HUDEP-2 (cell line): ENCODE results near the gene SULT1C3.

ENCODE experiments used
- DNase-seq, 76 experiments: peaks; one replicate each; lab custom pipeline; 2025; ENCODE audit not compliant: unreplicated experiment in 76 of 76; lab: John Stamatoyannopoulos, UW

SULT1C3 gene

GRCh38 chr2:108239786-108240185 is at the start of gene SULT1C3:
SULT1C3 (plus strand) TSS chr2:108239968; CDS start chr2:108247195, 7,227 bp downstream.
- DNase-seq = no peak

DNA sequence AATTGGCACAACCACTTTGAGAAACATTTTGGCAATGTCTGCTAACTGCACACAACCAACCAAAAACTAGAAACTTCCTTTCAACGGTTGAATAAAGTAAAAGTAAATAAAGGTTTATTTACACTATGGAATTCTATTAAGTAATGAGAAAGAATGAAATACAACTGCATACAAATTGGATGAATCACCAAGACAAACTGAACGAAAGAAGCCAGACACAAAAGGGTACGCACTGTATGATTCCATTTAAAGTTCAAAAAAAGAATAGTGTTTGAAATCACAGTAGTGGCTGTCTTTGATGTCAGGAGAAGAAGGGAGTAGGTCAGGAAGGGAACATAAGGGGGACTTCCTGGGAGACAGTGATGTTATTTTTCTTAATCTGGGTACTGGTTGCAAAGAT is 46.5 kb upstream of the SULT1C3 start:
- DNase-seq = no peak

GRCh38 chr2:108194409-108195132 is 45.2 kb upstream of the SULT1C3 start:
- no peak for DNase-seq

DNA sequence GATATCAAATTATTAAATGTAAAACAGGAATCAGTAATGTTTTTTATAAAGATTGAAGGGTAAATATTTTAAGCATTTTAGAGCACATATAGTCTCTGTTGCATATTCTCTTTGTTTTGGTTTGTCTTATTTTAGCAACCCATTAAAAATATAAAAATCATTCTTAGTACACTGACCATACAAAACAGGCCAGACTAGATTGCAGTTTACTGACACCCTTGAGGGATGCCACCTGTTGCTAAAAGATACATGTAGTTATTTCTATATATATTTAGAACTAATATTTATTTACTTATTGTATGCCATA is 44.7 kb upstream of the SULT1C3 start:
- no peak for DNase-seq

DNA sequence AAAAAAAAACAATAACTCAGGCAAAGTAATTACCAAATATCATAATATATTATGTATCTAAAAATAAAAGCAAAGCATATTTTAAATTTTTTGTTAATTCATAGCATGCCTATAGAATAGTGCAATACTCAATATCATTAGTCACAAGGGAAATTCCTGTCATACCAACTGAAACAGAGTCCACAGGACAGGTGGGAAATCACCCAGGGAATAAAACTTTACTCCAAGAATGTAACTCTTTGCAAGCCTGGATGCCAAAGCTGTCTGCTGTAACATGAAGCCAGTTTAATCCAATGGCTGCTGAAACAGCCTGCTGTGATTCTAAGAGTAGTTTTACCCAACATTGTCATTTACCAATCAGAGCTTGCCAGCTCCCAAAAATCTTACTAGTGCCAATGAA is 40.0 kb upstream of the SULT1C3 start:
- DNase-seq = no peak

- DNase-seq = no peak
These were observed 39.2 kb upstream of the SULT1C3 start for GRCh38 chr2:108200569-108200968.

DNA sequence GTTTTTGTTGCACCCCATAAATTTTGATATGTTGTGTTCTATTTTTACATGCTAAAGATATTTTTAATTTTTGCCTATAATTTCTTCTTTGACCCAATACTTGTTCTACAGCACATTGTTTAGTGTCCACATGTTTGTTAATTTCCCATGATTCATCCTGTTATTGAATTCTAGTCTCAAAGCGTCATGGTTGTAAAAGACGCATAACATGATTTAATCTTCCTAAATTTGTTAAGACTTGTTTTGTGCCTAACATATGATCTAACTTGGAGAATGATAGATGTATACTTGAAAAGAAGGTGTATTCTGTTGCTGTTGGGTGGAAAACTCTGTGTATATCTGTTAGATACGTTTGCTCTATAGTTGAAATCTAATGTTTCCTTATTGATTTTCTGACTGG is 27.1 kb upstream of the SULT1C3 start:
- no peak for DNase-seq

- DNase-seq = peak in 4 of 76 experiments; percentile 2 to 11 (median 4)
These were observed 24.0 kb upstream of the SULT1C3 start for GRCh38 chr2:108215794-108216211.

GRCh38 chr2:108217211-108217610 is 22.6 kb upstream of the SULT1C3 start:
- no peak for DNase-seq

GRCh38 chr2:108219688-108220087 is 20.1 kb upstream of the SULT1C3 start:
- no peak for DNase-seq

GRCh38 chr2:108220191-108220590 is 19.6 kb upstream of the SULT1C3 start:
- DNase-seq = no peak

DNA sequence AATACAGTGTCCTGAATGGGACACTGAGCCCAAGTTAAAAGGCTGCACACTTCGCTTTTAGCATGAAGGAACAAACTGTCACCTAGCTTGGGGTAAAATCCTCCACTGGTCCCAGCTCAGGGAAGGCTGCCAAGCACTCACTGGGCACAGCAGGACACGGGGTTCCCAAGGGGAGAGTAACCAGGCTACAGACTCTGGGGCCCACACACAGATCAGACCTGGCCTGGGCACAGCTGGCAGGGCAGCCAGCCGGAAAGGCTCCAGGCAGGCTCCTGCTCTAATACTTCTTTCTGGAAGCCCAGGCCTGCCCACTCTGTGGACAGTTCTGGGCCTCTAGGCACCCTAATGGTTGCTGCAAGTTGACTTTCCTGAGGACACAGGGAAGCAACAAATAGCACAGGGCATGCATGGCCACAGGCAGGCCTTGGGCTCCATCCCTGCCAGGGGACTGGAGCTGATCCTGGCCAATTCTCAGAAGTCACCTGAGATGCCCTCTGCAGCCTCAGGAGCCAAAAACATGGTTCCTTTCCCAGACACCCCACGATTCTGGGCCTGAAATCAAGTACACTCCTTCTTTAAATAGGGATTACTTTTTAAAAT is 18.7 kb upstream of the SULT1C3 start:
- no peak for DNase-seq

DNA sequence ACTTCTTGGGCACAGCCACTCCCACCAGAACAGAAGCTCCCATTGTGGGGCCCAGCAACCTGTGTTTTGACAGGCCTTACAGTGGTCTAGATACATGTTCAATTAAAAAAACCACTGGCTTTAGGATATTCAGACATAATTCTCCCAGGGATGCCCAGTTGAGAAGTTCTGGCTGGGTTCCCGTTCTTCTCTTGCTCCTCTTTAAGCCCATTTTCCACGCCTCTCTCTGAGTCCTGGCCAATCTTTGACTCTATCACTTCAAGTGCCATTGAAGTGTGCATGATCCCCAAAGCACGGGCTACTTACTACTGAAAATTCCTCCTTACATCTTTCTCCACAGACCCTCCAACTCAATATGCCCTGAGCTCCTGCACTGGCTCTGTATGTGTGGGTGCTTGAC is 17.5 kb upstream of the SULT1C3 start:
- no peak for DNase-seq

DNA sequence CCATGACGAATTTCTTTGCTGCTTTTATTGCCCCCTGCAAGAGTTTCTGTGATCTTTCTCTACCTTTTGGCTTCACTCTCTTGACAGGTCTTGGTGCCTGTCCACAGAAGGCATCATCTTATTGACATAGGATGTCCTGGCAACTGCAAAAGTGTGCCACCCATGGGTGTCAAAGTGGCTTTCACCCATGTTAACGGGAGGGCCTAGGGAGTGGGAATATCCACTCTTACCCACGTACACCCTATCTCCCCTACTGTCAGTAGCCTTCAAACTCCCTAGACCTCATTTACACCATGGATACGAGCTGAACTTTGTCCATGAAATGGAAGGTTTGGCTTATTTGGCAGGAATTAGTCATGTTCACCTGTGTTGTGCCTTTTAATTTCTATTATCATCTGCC is 16.2 kb upstream of the SULT1C3 start:
- DNase-seq = no peak

DNA sequence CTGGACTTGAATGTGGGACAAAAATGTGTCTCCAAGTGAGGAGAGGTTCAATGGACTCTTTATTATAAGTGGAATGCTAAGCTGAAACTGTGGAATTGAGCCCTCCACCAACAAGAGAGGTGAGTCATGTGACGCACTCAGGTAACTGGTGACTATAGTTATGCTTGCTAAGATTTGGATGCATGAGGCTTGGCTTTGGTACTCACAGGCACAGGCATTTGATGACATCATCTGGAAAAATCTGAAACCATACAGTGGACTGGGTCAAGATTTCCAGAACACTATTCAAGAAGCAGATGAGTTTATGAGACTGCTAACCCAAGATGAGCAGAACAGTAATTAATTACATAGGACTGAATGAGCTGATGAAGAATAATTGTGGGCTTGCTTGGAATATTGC is 15.7 kb upstream of the SULT1C3 start:
- no peak for DNase-seq

- no peak for DNase-seq
These were observed 13.2 kb upstream of the SULT1C3 start for GRCh38 chr2:108226564-108226963.

GRCh38 chr2:108228006-108228405 is 11.8 kb upstream of the SULT1C3 start:
- DNase-seq = no peak

- DNase-seq = no peak
These were observed 11.2 kb upstream of the SULT1C3 start for GRCh38 chr2:108228537-108228936.

DNA sequence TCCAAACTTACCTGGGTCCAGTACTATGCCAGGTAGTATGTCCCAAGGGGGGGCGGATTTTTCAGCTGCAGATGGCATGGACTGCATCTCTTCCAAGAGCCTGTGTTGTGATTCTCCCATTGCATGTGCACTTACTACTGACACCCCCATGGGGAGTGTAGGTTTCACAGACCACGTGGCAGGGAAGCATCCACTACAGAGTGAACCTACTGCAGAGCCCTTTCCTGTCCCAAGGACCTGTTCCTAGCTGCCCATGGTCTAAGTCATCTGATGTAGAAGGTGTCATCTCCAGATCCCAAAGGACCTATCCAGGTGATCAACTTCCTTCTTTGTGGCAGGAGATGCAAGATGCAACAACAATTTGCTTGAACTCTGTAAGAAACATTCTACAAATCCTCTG is 9.9 kb upstream of the SULT1C3 start:
- no peak for DNase-seq

DNA sequence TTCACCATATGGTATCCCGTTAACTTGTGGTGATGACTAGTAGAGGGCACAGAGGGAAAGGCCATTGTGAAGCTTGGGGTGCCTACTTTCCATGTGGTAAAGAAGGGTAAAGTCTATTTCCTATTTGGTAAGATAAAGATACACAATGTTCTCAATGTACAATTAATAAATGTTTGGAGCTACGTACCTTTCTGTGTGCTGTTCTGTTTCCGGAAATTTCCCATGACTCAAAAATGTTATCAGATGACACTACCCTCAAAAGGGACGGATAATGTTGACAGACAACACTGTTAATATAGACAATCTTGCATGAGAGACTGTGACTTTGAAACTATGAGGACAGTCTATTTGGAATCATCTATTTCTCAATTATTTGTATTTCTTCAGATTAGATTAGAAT is 4.2 kb upstream of the SULT1C3 start:
- no peak for DNase-seq

DNA sequence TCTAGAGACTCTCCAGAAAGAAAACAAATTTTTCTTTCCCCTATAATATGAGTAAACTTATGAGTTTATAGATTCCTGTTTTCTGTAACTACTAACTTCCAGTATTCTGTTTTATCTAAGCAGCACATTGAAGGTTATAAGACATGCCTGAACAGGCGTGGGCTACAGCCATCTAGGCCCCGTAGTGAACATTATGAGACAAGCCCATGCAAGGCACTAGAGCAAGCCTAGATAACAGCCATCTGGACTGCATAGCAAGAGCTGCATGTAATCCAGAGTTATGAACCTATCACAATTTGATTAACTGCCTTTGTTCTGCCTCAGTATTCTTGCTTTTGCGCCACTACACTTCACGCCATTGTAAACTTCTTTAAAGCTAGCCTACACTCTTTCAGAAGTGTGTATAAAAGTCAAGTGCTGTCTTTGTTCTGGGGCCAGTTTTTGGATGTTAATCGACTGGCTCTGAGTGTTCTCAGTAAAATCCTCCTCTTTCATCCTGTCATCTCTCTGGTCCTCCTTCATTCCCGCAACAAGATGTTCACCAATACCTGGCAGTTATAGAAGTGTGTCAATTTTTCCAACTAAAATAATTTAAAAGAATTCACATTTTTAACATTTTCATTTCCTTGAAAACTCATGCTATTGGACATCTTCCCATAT is 3.0 kb upstream of the SULT1C3 start:
- DNase-seq = no peak

DNA sequence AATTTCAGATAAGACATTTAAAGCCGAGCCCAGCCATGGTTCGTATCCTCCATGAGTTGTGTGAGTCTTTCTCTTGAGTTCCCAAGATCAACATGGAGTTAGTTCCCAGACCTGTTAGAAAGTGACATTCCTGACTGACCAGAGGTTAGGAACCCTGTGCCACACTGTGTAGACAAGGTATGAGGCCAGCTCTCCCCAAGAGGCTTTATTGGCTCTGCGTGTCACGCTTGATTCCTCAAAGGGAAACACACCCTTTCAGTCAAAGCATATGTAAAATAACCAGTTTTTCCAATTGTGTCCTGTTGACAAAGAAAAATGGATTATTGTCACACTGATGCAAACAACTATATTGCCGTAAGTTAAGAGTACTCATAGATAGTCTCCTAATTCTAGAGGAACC is 1.2 kb downstream of the SULT1C3 start:
- DNase-seq = no peak
